ENCODE data around the gene SRD5A3.

Gene SRD5A3

DNA sequence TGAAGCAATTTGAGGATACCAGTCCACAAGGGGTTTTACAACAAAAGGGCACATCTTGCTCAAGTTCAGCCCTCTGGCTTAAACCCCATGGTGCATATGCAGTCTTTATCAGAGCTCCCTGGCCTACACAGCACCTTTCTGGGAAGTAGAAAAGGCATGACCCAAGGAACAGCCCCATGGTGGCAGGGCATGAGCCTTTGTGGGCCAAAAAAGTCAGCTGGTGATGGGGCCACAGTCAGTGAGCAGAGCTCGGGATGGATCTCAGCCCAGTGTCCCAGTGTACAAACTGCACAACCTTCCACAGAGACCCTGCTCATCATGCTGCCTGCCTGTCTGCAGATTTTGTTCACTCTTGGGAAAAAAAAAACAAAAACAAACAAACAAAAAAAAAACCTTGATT, 27.4 kb downstream of the SRD5A3 start:
- DNase-seq (ENCODE audit: low read depth in 2 of 3, low spot score in 2 of 3), result no peak

DNA sequence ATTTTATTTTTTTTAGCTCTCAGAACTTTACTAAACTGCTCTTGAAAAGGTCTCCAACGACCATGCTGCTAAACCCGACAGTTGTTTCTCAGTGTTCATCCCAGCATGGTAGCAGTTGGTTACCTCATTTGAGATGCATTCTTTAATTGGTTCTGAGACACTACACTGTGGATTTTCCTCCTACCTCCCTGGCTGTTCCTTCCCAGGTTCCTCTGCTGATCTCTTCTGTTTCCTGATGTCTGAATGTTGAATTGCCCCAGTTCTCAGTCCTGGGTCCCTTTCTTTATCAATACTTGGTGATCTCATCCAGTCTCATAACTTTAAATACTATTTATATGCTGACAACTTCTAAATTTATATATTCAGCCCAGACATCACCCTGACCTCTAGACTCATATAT, 30.7 kb downstream of the SRD5A3 start:
- no peak for DNase-seq (ENCODE audit: low read depth in 2 of 3, low spot score in 2 of 3)

DNA sequence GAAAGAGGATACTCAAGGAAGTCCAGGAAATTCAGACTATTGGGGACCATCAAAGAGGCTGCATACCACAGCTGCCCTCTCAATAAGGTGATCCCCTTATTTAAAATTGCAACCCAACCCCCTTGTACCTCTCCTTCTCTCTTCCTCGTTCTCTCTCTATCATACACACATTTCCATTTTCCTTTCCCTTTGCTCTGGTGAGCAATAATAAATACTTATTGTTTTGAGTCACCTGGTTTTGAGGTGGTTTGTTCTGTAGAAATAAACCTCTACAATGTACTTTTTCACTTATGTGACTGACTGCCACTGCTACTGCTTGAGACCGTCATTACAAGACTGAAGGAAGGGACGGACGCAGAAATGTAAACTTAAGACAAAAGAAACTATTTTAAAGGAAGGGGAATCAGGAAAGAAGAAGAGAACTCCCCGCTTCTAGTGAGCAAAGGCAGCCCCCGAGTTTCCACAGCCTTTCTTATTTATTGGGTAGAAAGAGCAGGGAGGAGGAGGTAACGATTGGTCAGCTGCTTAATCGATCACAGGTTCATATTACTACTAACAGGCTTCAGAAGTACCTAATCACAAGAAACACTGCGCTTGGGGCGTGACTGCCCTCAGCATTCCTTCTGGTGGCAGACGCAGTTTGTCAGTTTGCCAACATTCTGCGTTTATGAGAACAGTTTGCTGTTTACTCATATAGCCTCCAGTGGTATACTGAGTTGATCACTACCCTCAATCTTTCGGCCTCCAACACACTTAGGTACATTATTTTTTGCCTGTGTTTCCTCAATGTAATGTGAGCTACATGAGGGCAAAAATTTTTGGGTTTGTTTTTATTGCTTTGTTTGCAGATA, 32.8 kb downstream of the SRD5A3 start:
- no peak for DNase-seq (ENCODE audit: low read depth in 2 of 3, low spot score in 2 of 3)

DNA sequence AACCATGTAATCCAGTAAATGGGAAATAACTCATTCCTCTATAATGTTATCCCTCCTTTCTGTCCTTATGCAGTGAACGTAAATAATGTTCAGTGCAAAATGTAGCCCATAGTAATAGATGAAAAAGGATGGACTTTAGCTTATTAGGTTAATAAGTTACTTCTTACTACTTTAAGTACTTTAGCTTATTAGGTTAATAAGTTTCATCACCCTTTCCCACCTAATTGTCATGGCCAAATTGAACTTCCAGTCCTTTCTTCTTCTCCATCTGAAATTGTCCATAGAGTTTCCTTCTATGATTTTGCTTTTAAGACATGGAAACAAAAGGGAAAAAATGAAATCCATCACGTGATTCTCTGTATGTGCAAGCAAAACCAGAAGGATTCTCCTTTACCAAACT, 34.5 kb downstream of the SRD5A3 start:
- no peak for DNase-seq (ENCODE audit: low read depth in 2 of 3, low spot score in 2 of 3)

DNA sequence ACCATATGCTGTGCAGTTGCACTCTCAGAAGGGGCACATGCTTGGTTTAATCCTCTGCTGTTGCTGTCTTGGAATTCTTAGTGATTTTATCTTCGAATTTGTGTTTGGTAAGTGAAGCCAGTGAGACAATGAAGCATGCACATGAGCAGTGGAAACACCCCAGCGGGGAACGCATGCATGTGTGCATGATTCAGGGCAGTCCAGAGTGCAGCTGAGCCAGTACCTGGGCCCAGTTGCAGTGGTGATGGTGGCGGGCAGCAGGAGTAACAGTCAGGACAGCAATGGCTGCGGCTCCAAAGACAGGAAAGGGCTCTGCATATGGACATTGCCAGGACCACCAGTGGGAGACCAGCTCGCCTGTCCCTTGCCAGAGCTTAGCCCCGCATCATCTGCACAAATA, 35.5 kb downstream of the SRD5A3 start:
- no peak for DNase-seq (ENCODE audit: low read depth in 2 of 3, low spot score in 2 of 3)

DNA sequence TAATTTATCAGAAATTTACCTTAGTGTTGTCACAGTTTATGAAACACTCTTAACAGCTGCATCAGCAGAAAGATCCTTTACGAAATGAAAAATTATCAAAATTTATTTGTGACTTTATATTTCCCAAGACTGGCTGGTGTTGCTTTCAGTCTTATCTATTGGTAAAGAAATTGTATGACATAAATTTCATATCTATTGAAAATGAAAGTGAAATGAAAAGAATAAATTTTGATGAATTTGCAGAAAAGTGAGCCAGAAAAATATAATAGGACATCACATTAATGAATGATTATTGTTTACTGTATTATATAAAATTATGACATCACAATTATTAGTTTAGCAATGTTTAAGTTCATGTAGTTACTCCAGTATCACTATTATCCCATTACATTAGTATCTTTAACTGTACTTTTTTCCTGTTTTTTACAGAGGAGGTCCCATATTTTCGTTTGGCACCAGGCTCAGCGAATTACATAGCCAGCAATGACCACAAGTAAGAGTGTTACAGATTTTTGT, 36.5 kb downstream of the SRD5A3 start:
- no peak for DNase-seq (ENCODE audit: low read depth in 2 of 3, low spot score in 2 of 3)

DNA sequence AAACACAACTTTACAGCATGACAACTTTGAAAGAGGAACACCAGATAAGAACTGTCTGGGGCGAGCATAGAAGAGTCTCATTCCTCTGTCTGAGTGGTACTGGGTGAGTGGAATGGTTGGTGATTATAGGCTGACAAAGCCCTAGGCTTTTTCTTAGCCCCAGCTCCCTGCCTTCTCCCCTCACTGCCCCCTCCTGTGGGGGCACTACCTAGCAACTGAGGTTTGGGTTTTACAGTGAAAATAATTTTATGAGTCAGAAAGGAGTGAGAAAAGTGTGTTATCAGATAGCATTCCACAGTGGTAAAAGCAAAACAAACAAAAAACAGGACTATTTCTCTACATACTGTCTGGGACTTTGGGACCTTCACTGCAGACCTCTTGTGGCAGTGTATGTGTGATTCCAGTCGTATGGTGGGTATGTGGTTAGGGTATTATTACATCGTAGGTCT, 39.2 kb downstream of the SRD5A3 start:
- DNase-seq (ENCODE audit: low read depth in 2 of 3, low spot score in 2 of 3), result no peak

DNA sequence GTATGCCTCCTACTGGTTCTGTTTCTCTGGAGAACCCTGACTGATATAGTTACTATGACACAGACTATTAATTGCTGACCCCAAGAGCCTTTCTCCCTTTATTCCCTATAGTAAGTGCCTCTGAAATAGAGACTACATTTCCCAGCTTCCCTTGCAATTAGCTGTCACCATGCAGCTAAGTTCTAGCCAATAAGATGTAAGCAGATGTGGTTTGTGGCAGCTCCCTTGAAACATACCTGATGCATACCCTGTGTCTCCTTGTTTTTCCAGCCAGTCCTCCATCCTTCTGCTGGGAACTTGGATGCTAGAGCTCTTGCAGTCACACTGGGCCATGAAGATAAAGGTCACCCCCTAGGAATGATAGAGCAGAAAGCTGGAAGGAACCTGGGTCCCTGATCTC, 40.0 kb downstream of the SRD5A3 start:
- no peak for DNase-seq (ENCODE audit: low read depth in 2 of 3, low spot score in 2 of 3)

DNA sequence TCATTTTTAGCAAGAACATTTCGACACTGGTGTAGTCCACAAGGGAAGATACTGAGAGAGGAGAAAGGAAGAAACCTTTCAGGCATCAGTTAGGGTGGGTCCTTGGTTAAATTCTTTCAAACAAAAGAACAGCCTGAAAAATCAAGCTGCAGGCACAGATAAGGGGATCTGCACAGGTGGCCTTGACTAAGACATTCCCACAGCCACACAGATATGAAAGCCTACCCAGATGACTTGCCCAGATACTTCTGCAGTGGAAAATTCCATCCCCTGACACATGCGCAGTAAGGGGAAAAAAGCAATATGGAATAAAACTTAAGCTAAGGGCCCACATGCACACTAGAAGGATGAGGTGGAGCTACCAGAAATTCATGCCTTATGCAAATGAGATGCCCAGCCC, 40.8 kb downstream of the SRD5A3 start:
- no peak for DNase-seq (ENCODE audit: low read depth in 2 of 3, low spot score in 2 of 3)

DNA sequence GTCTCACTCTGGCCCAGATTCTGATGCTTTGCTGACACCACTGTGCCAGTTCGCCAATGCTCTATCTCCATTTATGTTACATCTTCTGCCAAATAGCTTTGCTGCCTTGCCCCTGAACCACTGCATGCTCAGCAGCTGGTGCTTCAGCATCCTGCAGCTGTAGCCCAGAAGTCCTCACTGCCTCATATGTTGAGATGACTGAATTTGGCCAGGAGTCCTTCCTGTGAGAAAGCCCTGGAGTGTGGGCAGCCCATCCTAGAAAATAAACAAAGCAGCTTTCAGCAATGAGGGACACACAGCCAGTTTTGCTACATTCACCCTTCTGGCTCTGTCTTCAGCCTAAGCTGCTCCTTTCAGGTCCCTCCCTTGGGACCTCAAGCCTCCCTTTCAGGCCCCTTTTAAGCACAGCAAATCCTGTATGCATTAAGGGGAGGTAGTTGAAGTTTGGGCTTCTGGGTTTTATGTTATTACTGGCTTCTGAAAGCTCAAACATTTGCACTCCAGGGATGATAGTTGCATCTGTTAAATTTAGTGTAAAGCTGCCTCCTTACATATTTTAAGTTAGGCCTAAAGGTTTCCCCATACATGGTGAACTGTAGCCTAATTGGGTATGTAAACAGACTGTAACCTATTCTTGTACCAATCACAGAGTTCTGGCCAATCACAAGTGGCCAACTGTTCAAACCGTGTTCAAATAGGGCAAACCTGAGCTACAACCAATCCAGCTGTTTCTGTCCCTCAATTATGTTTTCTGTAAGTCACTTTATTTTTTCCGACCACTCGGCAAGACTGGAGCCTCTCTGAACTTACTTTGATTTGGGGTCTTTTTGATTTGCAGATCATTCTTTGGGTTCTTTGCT, 47.6 kb downstream of the SRD5A3 start:
- no peak for DNase-seq (ENCODE audit: low read depth in 2 of 3, low spot score in 2 of 3)

DNA sequence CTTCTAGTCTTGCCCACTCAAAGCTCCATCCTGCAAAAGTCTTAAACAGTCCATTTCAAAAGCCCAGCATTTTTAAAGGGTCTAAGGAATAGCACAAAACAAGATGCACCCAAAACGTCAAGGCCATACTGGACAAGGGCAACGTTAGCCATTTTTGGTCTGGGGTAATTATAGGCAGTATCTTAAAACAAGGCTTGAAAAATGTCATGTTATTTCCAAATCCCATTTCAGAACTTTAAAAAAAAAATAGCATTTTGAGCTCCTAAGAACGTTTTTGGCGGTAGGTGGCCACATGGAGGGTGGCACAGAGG, 49.1 kb downstream of the SRD5A3 start:
- no peak for DNase-seq (ENCODE audit: low read depth in 2 of 3, low spot score in 2 of 3)

DNA sequence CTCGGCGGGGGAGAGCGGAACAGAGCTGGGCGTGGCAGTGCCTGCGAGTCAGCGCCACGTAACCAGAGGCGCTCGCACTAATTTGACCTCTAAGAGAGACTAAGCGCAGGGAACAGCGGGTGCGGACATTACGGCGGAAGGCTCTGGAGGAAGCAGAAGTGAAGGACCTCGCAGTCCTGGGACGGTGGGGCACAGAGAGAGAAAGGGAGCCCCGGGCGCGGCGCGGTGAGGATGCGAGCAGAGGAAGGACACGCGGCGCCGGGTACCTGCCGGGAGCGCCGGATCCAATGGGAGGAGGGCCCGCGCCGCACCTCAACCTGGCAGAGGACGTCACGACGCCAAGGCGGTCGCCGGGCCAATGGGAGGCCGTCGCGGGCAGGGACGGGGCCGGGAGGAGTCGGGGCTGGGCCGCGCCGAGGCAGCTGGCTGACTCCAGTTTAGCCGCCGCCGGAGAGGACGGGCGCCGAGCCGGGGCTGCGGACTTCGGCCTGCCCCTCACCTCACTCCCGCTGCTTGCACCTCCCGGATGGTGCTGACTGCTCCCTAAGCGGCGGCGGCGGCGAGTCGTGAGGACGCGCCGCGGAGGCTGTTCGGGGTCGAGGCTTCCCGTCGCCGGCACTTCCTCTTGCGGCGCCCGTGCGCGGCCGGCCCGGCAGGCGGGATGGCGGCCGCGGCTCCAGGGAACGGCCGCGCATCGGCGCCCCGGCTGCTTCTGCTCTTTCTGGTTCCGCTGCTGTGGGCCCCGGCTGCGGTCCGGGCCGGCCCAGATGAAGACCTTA, 49.7 kb downstream of the SRD5A3 start, which contains the start of gene TMEM165:
Gene TMEM165, plus strand, starts transcription at position 429 of the 779 bp plus-strand sequence. Its CDS starts 233 bp downstream, at position 662.
- peak; percentile 78 to 83 (median 79) for DNase-seq (ENCODE audit: low read depth in 2 of 3, low spot score in 2 of 3)

DNA sequence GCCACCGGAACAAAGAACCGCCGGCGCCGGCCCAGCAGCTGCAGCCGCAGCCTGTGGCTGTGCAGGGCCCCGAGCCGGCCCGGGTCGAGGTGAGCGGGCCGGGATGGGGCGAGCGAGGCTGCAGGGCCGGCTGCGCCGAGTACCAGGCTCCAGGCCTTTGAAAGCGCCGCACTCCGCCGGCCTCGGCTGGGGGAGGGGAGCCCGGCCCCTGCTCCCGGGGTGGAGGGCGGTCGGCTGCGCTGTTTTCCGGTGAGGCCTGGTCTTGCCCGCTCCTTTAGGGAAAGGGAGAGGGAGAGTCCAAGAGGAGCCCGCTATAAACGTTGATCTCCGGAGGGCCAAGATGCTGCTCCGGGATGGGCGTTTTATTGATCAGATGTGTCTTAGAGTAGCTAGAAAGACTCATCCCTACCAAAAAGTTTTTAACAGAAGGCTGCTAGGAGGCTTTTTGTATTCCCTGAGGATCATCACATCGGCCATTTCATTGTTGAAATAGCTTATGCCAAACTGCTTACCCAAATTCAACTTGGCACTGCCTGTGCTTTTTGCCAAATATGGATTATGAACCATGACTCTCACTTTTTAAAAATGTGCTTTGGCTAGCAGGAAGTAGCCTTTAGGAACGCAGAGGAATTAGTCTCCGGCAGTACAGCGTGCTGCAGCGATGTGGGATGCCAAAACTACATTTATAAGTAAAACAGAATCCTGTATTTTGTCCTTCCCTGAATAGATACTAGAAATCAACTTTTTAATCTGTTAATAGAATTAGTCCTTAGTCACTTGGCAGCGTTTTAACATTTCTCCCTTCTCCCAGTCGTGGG, 50.5 kb downstream of the SRD5A3 start:
- DNase-seq (ENCODE audit: low read depth in 2 of 3, low spot score in 2 of 3), result peak in 2 of 3 experiments; percentile 12 to 16

DNA sequence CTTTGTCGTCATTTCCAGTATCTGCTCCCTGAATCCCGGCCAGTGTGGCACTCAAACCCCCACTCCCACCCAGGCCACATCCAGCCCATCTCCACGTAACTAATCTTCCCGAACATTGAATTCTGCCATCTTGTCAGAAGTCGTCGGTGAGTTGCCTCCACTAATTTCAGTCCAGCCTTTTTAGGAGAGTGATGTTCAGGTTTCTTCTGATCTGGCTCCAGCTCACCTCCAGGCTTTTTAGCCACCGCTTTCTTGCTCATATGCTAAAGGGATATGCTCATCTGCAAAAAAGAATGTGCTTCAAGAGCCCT, 51.0 kb downstream of the SRD5A3 start:
- no peak for DNase-seq (ENCODE audit: low read depth in 2 of 3, low spot score in 2 of 3)

DNA sequence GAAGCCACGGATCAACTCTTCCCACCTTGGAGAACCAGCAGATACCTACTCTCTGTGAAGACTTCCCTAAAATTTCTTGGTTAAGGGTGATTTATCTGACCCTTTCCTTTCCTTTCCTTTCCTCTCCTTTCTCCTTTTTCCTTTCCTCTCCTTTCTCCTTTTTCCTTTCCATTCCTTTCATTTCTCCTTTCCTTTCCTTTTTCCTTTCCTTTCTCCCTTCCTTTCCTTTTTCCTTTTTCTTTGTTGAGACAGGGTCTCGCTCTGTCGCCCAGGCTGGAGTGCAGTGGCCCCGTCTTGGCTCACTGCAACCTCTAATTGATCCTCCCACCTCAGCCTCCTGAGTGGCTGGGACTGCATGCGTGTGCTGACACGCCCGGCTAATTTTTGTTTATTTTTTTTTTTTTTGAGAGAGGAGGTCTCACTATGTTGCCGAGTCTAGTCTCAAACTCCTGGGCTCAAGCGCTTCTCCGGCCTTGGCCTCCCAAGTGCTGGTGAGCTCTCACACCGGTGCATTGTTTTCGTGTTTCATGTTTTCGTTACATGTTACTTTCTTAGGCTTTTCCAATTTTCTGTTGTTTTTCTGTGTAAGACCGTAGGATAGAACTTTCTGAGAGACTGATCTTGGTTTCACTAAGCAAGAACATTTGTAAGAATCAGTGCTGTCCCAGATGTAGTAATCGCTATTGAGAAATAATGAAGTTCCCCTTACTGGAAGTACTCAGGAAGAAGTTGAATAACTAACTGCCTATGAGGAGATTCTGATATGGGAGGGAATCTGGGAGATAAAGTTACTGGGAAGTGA, 51.7 kb downstream of the SRD5A3 start:
- no peak for DNase-seq (ENCODE audit: low read depth in 2 of 3, low spot score in 2 of 3)

DNA sequence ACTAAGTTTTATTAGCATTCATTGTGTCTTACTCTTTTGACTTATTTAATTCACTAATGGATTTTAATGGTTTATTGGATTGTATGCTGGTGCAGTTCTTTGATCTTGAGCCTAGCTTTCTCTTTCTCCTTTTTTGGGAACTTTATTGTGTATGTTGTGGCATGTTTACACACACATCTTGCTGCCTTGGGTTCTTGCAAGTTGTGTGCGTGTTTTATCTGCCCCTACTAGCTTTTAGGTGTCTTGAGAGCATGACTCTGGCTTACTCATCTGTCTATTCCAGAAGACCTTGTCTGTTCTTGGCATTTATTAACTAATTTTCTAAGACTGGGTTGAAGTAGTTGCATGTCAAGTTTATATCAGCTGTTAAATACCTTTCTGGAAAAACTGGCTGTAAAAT, 52.4 kb downstream of the SRD5A3 start:
- DNase-seq (ENCODE audit: low read depth in 2 of 3, low spot score in 2 of 3), result no peak

DNA sequence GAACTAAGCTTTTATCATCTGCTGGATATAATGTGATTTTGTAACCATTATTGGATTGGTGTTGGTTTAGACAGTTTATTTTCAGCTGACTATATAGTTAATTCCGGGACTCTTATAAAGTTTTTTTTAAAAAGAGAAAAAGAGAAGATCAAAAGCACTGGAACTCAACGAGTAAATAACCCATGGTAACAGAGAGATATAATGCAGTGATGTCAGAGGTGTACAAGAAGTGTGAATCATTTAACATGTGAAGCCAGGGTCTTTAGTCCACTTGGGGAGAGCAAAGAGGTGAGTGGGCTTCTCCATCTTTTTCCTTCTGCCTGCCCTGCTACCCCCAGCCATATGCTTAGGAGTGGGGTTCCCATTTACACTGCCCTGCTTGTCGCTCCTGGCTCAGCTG, 52.9 kb downstream of the SRD5A3 start:
- DNase-seq (ENCODE audit: low read depth in 2 of 3, low spot score in 2 of 3), result no peak

DNA sequence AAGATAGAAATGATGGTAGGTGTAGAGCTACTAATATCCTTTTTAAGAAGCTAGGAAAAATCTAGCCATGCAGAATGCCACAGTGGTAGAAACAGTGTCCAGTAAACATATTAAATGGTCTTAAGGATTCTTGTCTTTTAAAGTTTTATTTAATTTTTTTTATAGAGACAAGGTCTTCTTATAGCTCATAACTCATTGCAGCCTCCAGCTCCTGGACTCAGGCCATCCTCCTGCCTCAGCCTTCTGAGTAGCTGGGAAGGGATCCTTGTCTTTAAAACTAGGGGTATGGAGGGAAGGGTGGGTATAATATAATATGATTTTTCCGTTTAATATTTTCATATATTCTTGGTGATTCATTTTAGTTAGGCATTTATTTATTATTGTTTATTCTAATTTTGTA, 53.5 kb downstream of the SRD5A3 start:
- DNase-seq (ENCODE audit: low read depth in 2 of 3, low spot score in 2 of 3), result no peak

DNA sequence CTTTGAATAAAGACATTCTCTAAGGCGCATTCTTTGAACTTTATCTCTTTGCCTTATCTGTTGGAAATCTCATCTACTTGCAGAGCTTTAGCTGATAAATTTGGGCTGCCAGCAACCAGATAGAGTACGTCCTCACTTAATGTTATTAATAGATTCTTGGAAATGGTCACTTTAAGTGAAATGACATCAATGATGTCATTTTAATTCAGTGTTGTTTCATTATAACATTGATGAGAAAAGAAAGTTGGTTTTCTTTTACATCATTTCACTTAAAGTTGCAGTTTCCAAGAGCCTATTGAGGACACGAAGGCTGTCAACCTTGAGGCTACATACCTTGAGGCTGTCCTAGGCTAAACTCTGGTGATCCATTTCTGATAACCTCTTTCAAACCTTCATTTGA, 59.0 kb downstream of the SRD5A3 start:
- DNase-seq (ENCODE audit: low read depth in 2 of 3, low spot score in 2 of 3), result no peak

DNA sequence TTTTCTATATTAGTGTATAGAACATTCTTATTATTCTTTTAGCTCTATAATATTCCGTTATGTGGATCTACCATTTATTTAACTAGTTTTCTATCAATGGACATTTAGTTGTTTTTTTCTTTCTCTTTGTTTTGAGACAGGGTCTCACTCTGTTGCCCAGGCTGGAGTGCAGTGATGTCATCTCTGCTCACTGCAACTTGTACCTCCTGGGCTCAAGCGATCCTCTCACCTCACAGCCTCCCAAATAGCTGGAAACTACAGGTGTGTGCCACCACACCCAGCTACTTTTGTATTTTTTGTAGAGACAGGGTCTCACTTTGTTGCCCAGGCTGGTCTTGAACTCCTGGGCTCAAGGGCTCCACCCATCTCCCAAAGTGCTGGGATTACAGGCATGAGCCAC, 60.5 kb downstream of the SRD5A3 start:
- no peak for DNase-seq (ENCODE audit: low read depth in 2 of 3, low spot score in 2 of 3)

All from activated CD8-positive, alpha-beta memory T cell treated with anti-CD3 and anti-CD28 coated beads for 48 hours (primary cell).